HG02870 (cell line): Measurements from ENCODE around the gene ME2.
"Not testable (repeated sequence)": the region's sequence is repeated elsewhere in the genome, so short reads cannot be mapped to it uniquely, and the experiment has no call there.

ENCODE experiments used
- ATAC-seq: cut with Tn5 transposase; IDR thresholded peaks from one replicate; pipeline ENCODE4 v1.9.1; 2021; ENCODE audit warnings: mild to moderate bottlenecking, moderate library complexity; ENCODE audit not compliant: unreplicated experiment

The ME2 gene

GRCh38 chr18:50969448-50969847 is 90.5 kb downstream of the ME2 start:
- ATAC-seq, result no peak

- ATAC-seq, result no peak
Observed at GRCh38 chr18:50970006-50970405, 91.1 kb downstream of the ME2 start.

DNA sequence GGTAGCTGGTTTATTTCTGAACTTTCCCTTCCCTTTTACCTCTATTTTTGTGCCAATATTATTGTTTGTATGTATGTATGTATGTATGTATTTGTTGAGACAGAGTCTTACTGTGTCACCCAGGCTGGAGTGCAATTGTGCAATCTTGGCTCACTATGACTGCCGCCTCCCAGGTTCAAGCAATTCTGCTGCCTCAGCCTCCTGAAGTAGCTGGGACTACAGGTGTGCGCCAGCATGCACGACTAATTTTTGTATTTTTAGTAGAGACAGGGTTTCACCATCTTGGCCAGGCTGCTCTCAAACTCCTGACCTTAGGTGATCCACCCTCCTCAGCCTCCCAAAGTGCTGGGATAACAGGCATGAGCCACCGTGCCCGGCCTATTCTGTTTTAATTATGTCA is 93.5 kb downstream of the ME2 start:
- ATAC-seq, result not testable (repeated sequence)

DNA sequence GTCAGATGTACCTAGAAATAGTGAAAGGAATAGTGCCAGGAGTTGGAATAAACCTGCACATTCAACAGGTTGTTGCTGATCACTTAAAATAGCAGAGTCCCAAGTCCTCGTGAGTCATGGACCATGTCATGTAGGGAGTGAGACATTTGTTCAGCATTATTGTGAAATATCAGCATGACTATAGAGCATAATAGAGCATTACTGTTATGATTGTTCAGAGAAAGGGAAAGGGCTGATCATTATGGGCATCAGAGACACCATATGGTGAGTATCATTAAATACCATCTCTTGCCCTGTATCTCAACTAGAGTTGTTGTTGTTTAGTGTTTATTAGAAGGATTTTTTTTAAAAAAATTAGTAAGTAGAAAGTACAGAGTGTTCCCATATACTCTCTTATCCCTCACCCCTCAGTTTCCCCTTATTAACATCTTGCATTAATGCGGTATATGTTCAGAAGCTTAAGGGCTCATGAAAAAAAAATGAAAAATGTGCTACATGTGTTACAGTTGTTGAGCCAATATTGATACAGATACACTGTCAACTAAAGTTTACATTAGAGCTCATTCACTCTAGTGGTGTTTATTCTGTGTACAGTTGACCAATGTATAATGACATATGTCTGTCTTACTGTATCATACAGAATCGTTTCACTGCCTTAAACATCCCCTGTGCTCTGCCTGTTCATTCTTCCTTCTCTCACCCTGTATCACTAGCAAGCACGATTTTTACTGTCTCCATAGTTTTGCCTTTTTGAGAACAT is 94.6 kb downstream of the ME2 start:
- ATAC-seq, result no peak

GRCh38 chr18:50977037-50977760 is 98.3 kb downstream of the ME2 start:
- no peak for ATAC-seq

DNA sequence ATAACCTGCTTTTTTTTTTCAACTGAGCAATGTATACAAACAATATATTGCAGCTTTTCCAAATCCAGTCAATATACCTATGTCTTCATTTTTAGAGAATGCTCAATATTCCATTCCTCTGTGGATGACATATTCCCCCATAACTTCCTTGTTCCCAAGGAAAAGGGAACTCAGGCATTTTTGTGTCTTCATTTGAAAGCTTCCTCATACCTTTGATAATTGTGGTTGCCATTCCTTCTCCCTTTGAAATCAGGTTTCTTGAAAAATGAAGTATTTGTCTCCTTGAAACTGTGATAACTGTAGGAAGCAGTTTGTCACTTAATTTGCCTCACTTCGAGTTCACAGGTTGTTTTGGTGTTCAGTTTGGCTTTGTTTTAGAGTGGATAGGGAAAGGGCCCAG is 102.5 kb downstream of the ME2 start:
- ATAC-seq, result no peak

DNA sequence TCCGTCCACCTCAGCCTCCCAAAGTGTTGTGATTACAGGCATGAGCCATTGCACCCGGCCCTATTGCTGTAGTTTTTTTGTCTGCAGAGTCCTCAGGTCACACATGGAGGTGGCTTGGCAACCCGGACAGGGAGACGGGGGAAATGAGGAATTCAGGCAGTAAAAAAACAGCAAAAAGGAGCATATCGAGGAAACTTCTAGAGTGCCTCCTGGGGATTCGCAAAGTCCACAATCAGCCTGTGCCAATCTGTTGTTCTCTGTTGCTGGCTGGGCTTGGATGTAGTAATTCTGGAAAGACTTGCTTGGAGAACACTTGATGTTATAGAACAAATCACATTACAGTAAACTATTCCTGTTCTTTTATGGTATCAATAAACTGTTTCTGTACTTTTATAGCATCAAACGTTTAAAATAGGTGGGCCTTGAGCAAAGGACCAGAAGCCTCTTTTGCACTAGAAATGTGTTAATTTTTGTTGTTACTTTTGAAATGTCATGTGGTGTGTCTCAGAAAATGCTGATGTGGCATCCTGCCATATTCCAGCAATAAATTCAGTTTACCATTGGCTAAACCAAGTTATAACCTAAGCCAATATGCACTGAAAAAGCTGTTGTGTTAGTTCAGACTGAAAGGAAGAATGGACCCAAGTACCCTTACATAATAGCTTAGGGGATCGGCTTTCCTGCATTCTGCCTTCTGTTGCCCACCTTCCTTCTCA is 103.3 kb downstream of the ME2 start:
- ATAC-seq, result no peak

DNA sequence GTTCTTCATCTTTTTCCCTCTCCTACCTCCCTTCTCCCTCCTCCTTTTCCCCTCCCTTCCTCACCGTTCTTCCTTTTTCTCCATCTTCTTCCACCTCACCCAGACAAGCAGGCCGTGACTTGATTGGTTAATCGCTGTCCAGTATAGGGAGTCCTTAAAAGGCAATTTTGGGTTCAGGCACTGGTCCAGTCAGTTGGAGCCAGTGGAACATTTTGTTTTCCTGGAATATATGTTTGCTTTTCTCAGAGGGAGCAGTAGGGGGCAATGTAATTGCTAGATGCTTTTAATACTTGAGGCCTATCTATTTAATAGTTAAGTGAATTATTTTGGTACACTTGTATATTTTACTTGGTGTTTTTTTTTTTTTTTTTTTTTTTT is 103.9 kb downstream of the ME2 start:
- ATAC-seq, result no peak

DNA sequence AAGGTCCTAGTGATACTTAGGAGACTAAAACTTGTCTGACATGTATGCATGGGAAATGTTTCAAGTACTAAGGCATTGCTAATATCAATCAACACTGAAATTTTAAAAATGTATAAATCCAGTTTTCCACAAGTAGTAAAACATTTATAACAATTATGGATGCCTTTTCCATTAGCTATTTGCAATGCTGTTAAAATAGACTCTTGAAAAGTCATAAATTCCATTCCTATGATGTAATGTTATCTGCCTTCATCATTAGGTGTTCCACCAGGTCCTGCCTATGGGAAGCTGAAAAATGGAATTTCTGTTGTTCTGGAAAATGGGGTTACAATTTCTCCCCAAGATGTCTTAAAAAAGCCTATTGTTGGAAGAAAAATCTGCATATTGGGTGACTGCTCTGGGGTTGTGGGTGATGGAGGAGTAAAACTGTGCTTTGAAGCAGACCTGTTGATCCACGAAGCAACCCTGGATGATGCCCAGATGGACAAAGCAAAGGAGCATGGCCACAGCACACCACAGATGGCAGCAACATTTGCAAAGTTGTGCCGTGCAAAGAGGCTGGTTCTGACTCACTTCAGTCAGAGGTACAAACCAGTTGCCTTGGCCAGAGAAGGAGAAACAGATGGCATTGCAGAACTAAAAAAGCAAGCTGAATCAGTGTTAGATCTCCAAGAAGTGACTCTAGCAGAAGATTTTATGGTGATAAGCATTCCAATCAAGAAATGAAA is 107.6 kb downstream of the ME2 start:
- ATAC-seq, result no peak

GRCh38 chr18:50987261-50987660 is 108.3 kb downstream of the ME2 start:
- no peak for ATAC-seq

DNA sequence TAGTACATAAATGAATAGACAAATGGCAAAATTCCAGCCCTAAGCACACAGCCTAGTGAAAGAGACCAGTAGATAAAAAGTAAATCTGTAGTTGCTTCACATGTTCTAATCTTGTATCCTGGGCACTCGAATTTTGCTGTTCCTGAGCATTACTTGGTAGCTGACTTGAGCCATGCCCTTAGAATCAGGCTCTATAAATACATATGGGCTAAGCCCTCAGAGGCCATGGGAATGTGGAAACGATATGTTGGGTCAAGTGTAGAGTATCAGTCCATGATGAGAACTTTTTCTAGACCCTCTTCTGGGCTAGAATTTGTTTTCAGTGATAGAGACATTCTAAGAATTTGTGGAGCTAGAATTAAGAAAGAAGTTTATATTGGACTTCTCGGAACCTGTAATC is 110.8 kb downstream of the ME2 start:
- no peak for ATAC-seq

DNA sequence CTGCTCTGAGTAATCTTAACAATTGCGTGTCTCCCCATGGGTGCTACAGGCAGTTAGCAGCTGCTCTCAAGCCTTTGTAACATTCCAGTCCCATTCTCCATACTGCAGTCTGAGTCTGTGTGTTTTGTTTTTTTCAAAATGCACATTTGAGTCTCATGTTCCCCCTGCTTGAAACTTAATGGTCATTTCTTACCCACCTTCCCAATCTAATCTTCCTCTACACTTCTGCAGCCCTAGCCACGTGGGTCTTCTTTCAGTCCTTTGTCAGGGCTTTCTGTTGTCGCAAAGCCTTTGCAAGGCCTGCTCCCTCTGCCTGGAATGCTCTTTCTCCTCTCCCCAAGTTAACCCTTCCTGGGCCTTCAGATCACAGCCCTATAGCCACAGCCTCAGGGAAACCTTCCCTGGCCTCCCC is 113.4 kb downstream of the ME2 start:
- no peak for ATAC-seq

GRCh38 chr18:50994031-50994430 is 115.1 kb downstream of the ME2 start:
- ATAC-seq, result no peak

GRCh38 chr18:51003174-51003573 is 124.3 kb downstream of the ME2 start:
- ATAC-seq, result not testable (repeated sequence)
